Activated CD8-positive, alpha-beta memory T cell treated with anti-CD3 and anti-CD28 coated beads for 24 hours (primary cell): ENCODE data around the gene ENTPD2.

Experiments
- DNase-seq: peaks from one replicate; pipeline ENCODE4 v3.0.0-alpha.2; 2020

The ENTPD2 gene

DNA sequence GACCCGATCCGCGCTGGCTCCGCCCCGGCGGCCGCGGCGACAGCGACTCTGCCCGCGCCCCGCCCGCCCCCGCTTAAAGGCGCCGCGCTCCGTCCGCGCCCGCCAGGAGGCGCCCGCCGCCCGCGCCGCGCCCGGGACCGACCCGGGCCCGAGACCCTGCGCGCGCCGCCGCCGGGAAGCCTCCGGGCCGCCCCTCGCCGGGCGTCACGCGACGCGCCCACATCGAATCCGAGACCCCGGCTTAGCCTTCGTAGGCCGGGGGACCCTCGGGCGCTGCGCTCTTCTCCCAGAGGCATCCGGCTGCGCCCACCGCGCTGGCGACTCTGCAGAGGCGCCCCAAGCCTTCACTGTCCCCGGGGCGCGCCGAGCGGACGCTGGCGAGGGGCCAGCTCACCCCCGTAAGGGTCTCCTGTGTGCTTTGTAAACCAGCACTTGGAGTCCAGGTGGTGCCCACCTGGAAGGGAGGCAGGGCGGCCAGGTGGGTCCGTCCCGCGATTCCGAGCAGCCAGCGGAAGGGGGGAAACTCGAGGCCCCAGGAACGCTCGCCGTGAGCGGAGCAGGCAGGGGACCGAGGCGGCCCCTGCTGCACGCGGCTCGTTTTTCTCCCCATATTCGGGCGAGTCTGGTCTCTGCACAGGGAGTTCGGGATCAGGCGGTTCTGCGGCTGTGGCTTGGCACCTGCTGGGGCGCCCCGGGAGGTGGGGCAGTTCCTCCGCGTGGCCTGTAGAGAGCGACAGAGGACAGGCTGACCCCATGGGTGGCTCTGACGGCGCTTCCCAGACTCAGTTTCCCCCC is 25.4 kb downstream of the ENTPD2 start:
- peak; percentile 86 for DNase-seq

GRCh38 chr9:137027369-137028262 is 26.2 kb downstream of the ENTPD2 start, which contains the start of gene ABCA2:
ABCA2 (minus strand) TSS chr9:137028237; CDS start chr9:137028140, 97 bp downstream.
- DNase-seq: peak; percentile 68

DNA sequence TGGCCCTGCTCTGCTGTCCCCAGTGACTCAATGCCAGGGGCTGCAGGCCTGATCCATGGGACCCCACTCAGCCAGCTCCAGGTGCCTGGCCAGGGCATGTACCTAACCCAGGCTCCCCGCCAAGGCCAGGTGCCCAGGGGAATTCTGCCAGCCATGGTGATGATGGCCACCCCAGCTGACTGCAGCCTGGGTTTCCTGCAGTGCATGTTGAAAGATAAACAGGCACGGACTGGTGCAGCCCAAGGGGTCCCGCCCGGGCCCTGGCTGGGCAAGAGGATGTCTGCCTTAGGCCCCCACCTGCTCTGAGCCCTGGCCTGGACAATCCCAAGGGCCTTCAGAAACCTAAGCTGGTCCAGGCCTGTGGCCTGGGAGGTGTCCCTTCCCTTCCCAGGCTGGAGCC is 27.0 kb downstream of the ENTPD2 start:
- DNase-seq: no peak

DNA sequence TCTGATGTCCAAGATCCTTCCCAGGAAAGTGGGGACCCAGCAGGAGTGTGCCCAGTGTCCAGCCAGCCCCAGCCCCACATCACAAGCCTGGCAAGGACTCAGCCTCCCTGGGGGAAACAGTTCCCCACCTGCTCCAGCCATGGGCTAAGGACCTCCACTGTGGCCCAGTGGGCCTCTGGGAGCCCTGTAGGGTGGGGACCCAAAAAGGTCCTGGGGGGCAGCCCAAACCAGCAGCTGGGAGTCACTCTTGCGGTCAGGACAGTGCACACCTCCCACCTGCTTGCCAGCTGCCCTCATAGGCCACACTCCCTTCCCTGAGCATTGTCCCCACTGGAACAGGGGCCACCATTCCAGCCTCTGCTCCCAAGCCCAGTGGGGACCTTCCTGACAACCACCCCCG is 27.5 kb downstream of the ENTPD2 start:
- no peak for DNase-seq

DNA sequence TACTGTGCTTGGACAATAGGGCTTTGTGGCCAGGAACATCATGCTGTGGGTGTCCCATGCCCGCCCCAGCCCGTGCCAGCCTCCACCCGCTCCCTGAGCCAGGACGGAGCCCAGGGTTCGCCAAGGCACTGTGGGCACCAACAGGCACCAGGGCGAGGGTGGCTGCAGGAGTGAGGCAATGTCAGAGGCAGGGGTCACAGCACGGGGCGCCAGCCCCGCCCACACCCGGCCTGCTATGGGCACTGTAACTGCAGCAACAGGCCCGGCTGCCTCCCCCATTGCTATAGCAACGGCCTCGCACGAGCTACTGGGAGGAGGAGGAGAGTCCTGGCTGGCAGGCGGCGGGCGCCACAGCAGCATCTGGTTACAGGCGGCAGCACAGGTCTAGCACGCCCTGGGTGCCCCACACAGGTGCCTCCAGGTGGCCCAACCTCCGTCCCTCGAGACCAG is 28.3 kb downstream of the ENTPD2 start:
- no peak for DNase-seq

GRCh38 chr9:137023583-137023991 is 30.3 kb downstream of the ENTPD2 start:
- DNase-seq: no peak

DNA sequence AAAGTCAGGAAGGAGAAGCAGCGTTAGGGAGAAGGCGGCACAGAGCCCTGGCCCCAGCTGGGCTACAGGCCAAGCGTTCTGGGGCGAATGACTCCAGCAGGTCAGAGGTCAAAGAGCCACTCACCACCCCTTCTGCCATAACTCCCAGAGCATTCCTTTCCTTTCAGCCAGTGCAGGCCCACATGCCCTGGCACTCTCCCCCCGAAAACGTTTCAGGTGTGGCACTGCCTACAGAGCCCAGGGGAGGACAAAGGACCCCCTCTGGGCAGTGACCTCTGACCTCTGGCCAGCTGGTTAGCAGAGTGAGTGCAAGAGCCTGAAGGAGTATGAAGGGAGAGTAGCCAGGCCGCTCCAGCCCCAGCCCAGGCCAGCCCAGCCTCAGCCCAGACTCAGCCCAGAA is 30.7 kb downstream of the ENTPD2 start:
- no peak for DNase-seq

GRCh38 chr9:137022662-137023008 is 31.2 kb downstream of the ENTPD2 start:
- DNase-seq: no peak

GRCh38 chr9:137021979-137022661 is 31.7 kb downstream of the ENTPD2 start:
- DNase-seq: peak; percentile 82

DNA sequence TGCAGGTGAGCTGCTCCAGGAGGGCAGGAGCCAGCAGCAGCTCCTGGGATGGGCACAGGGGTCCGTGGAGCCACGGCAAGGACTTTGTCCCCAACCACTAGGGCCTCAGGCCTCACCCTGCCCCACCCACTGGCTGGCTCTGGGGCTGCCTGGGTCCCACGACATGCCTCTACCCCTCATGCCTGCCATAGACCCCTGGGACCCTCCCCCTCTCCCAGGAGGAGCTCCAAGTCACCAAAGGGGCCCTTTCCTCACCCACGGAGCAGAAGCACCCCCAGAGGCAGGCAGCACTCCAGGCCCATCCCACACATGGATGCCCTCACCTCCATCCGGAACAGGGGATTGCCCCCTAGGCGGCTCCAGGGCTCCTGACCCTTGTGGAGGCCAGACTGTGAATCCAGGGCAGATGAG is 32.3 kb downstream of the ENTPD2 start:
- no peak for DNase-seq

- no peak for DNase-seq
These were observed 32.9 kb downstream of the ENTPD2 start for GRCh38 chr9:137020771-137021567.

DNA sequence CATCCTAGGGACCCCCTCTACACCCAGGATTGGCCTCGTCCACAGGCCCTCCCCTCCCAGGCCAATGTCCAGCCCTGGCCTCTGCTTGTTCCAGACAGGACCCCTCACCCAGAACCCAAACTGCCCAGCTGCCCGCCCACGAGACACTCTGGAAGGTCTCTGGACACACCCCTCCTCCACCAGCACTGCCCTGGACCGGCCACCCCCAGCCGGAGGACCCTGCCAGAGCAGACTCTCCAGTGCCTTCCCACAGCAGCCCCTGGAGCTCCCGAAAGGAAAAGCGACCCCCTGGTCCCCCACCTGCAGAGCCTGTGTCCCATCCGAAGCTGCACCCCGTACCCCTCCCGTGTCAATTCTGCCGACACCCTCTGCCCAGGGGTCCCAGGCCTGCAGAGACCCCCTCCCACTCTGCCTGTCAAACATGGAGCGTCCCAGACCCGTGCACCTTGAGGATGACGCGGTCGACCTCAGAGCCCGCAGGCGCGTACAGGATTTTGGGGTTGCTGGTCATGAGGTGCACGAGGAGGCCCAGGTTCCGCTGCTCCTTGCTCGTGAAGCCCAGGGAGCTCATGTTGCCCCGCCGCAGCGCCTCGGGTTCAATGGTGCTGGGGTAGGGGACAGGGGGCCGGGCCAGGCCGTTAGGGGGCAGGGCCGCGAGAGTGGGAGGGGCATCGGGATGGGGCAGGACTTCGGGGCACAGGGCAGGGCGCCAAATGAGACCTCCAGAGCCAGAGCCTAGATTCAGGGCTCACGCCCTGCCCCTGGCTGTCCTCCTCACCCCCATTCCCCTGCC is 33.8 kb downstream of the ENTPD2 start:
- no peak for DNase-seq

- no peak for DNase-seq
These were observed 34.9 kb downstream of the ENTPD2 start for GRCh38 chr9:137018761-137019559.

DNA sequence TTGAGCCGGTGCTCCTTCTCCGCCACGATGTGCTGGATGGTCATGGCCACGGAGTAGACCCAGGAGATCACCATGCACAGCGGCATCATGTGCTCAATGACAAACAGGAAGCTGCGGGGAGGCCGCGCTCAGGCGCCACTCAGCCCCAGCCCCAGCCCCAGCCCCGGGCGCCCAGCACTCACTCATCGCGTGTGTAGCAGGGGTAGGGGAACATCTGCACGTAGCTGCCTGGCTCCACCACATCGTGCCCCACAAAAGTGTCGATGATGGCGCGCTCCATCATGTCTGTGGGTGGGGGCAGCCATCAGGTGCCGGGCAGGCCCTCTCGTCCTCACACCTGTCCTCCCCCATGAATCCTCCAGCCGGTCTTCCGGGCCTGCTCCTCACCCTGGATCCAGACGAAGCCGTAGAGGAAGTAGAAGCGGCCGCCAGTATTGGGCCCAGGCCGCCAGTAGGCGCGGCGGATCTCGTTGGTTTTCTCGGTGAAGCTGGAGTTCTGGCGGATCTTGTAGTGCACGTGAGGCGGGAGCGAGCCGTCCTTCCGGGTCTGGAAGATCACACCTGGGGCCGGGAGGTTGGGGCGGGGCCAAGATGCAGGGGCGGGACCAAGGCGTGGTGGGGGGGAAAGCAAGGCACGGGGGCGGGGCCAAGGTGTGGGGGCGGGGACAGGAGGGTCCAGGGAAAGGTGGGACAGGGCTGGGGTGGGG is 35.9 kb downstream of the ENTPD2 start:
- DNase-seq: no peak

- DNase-seq: no peak
These were observed 36.8 kb downstream of the ENTPD2 start for GRCh38 chr9:137017071-137017470.

- DNase-seq: no peak
These were observed 37.4 kb downstream of the ENTPD2 start for GRCh38 chr9:137016436-137016835.

DNA sequence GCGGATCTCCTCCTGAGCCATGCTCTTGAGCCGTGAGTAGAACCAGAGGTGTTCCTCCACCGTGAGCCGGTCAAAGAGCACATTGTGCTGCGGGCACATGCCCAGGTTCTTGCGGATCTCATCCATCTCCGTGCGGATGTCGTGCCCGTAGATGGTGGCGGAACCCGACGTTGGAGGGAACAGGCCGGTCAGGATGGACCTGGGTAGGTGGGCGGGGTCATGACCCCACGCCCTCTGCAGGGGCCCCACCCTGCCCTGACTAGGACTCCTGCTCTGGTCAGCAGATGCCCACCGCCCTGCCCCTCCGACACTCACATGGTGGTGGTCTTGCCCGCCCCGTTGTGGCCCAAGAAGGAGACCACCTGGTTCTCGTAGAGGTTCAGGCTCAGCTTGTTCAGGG is 37.9 kb downstream of the ENTPD2 start:
- no peak for DNase-seq

DNA sequence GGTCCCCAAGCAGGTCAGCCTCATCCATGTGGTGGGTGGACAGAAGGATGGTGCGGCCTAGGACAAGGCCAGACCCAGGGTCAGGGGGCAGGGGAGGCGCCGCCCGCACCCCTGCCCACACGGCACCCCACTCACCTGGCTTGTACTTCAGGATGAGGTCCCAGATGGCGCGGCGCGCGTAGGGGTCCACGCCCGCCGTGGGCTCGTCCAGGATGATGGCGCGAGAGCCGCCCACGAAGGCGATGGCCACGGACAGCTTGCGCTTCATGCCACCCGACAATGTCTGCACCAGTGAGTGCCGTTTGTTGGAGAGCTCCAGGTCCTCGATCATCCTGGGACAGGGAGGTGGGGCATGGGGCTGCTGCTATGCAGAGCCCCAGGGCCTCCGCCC is 38.3 kb downstream of the ENTPD2 start:
- no peak for DNase-seq

GRCh38 chr9:137014776-137015539 is 38.9 kb downstream of the ENTPD2 start:
- DNase-seq: no peak
